Right cardiac atrium (tissue), 5 donors: ENCODE measurements around the gene EPC2. TPM values are rescaled to one million over a fixed set of nuclear protein-coding genes. Genes with fewer than 3 reads are reported as not detected.

Source experiments
- ATAC-seq, 2 donors: fragments of 200-7000 bp; cut with Tn5 transposase; one replicate each; pipeline versions ENCODE4 v1.8.0 to v1.9.1; 2020; ENCODE audit warnings: moderate library complexity in 2 of 2, mild to moderate bottlenecking in 1 of 2
- DNase-seq, 3 donors: peaks; one replicate each; pipeline ENCODE4 v3.0.0-alpha.2; 2020
- H3K27ac ChIP-seq: one replicate; pipeline ENCODE4 v1.5.1; 2013; ENCODE audit warnings: mild to moderate bottlenecking, low read length, control low read depth, moderate library complexity
- H3K27me3 ChIP-seq: one replicate; pipeline ENCODE4 v1.6.1; 2013; ENCODE audit not compliant: control insufficient read depth, insufficient read depth
- H3K4me1 ChIP-seq: one replicate; pipeline ENCODE4 v1.6.1; 2013; ENCODE audit warnings: low read length; ENCODE audit not compliant: control insufficient read depth, insufficient read depth
- H3K4me3 ChIP-seq: one replicate; pipeline ENCODE4 v1.5.1; 2013; ENCODE audit warnings: low read length, control low read depth
- H3K9me3 ChIP-seq: one replicate; pipeline ENCODE4 v1.6.1; 2013; ENCODE audit warnings: low read length; ENCODE audit not compliant: control insufficient read depth
- WGBS: extraction: QIAGEN DNeasy Blood & Tissue Kit; methylation state at CpG from one replicate; pipeline ENCODE4 v1.1.7; 2013; 5-methylcytosine and 5-hydroxymethylcytosine counted together
- intact Hi-C, 4 donors: fragments of 100-400 bp; cut with DNase I; formaldehyde crosslinking; loops; one replicate each; pipeline versions ENCODE4 v1.11.0 to v1.14.0; 2022 to 2023
- polyA plus RNA-seq: library from polyadenylated mRNA; stranded (reverse); fragments of 200-250 nt; gene quantifications from one replicate; pipeline ENCODE4 v1.2.3, GENCODE V29; 2013
- total RNA-seq, 4 donors: library from RNA; stranded (reverse); fragmentation: NEBNext Ultra II Directional; extraction: Animal tissue kit (Norgen Biotek cat#: 25700); gene quantifications; one replicate each; pipeline ENCODE4 v1.2.1, GENCODE V29; 2021
- donor health status: healthy with polysubstance abuse.
- donor health status: DM: no; HTN: yes; CAD: no.
- donor health status: DM: no; HTN: no; CAD: no.
- donor health status: DM: no; HTN: yes; CAD: no; lungs with severe emphysema.
- donor health status: DM: yes; HTN: yes; CAD: no.

Gene EPC2
- total and polyA plus RNA-seq, 5 donors: 9.9 to 27.8 (median 25.9) TPM

DNA sequence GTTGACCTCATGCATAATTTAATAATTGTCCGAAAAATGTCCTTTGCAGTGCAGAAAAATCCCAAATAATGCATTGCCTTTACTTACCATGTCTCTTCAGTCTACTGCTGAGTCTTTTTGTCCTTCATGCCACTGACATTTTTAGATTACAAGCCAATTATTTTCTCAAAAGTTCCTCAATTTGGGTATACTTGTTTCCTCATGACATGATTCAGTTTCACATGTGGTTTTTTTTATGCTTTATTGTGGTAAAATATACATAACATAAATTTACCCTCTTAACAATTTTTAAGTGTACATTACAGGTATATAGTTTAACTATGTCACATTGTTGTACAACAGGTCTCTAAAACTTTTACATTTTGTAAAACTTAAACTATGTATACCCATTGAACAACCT lies 81.0 kb downstream of the EPC2 start:
- Histone ChIP-seq H3K27ac (no peak overlapping the region), H3K9me3 (no peaks in the 10 kb centered on the region), H3K4me3 (no peak overlapping the region), H3K27me3 (no peaks in the 10 kb centered on the region), H3K4me1 (peaks cover 3% of the 10 kb centered on the region)
- no peak for DNase-seq
- WGBS: 89% methylated on average over 1 of the region's 1 CpG
- intact Hi-C loops: no loop called here
- ATAC-seq: no peak

- Histone ChIP-seq H3K4me1 (peaks cover 2% of the 10 kb centered on the region), H3K27me3 (no peaks in the 10 kb centered on the region), H3K9me3 (no peaks in the 10 kb centered on the region), H3K4me3 (no peak overlapping the region), H3K27ac (no peak overlapping the region)
- ATAC-seq: no peak
- 95% methylated on average over 3 of the region's 3 CpGs for WGBS
- intact Hi-C loops: no loop called here
- DNase-seq: no peak
These were observed 81.7 kb downstream of the EPC2 start for GRCh38 chr2:148726228-148726627.

GRCh38 chr2:148730085-148730484 lies 85.5 kb downstream of the EPC2 start:
- ATAC-seq (no peak), DNase-seq (no peak)
- intact Hi-C loops: no loop called here
- Histone ChIP-seq H3K4me1 (no peaks in the 10 kb centered on the region), H3K27me3 (no peaks in the 10 kb centered on the region), H3K27ac (no peak overlapping the region), H3K4me3 (no peak overlapping the region), H3K9me3 (no peaks in the 10 kb centered on the region)

DNA sequence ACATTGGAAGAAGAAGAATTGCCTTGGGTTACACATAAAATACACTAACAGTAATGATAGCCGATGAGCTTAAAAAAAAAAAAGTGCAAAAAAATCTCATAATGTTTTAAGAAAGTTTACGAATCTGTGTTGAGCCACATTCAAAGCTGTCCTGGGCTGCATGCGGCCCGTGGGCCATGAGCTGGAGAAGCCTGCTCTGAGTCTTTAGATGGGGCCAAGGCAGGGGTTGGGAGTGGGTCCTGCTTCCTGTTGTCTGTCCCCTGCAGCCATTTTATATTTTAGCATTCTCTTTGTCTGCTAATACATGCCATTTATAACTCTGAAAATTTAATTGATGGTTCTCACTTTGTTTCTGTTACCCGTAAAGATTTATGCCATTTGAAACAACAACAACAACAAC lies 93.2 kb downstream of the EPC2 start:
- no peak overlapping the region for H3K4me3 ChIP-seq
- no peak for DNase-seq
- H3K27me3 ChIP-seq: no peaks in the 10 kb centered on the region
- 95% methylated on average over 5 of the region's 5 CpGs for WGBS
- intact Hi-C loops: no loop called here
- H3K27ac ChIP-seq: no peak overlapping the region
- ATAC-seq: no peak
- peaks cover 6% of the 10 kb centered on the region for H3K4me1 ChIP-seq
- H3K9me3 ChIP-seq: no peaks in the 10 kb centered on the region

GRCh38 chr2:148739454-148740105 lies 95.0 kb downstream of the EPC2 start:
- no peak for DNase-seq
- no peak overlapping the region for H3K27ac ChIP-seq
- peaks cover 6% of the 10 kb centered on the region for H3K4me1 ChIP-seq
- no peaks in the 10 kb centered on the region for H3K27me3 ChIP-seq
- H3K4me3 ChIP-seq: no peak overlapping the region
- intact Hi-C loops: no loop called here
- WGBS: 84% methylated on average over 2 of the region's 2 CpGs
- no peaks in the 10 kb centered on the region for H3K9me3 ChIP-seq
- no peak for ATAC-seq

- Histone ChIP-seq H3K27ac (no peak overlapping the region), H3K9me3 (no peaks in the 10 kb centered on the region), H3K4me1 (peaks cover 4% of the 10 kb centered on the region), H3K27me3 (no peaks in the 10 kb centered on the region), H3K4me3 (no peak overlapping the region)
- ATAC-seq (no peak), DNase-seq (no peak)
- 98% methylated on average over 4 of the region's 4 CpGs for WGBS
- intact Hi-C loops: no loop called here
These were observed 97.8 kb downstream of the EPC2 start for GRCh38 chr2:148742373-148742772.

- ATAC-seq (no peak), DNase-seq (no peak)
- Histone ChIP-seq H3K4me1 (peaks cover 4% of the 10 kb centered on the region), H3K4me3 (no peak overlapping the region), H3K27me3 (no peaks in the 10 kb centered on the region), H3K9me3 (no peaks in the 10 kb centered on the region), H3K27ac (no peak overlapping the region)
- intact Hi-C loops: no loop called here
- WGBS: 93% methylated on average over 3 of the region's 3 CpGs
These were observed 100.8 kb downstream of the EPC2 start for GRCh38 chr2:148745151-148745851.

DNA sequence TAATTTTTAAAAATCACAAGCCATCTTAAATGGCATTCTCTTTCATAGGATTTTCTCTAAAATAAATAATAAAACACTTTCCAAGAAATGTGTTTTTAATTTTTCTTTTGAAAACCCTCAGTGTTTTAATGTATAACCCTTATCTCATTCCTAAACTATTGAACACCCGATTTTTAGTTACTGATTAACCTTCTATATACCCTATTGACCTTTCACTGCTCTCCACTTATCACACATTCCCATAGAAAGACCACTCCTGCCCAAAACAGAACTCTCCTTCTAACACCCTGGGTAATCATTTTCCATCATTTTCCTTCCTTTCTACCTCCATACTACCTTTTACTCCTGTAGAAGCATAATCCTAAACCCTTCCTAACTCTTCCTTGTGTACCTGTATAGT lies 102.4 kb downstream of the EPC2 start:
- WGBS: 42% methylated on average over 1 of the region's 1 CpG

DNA sequence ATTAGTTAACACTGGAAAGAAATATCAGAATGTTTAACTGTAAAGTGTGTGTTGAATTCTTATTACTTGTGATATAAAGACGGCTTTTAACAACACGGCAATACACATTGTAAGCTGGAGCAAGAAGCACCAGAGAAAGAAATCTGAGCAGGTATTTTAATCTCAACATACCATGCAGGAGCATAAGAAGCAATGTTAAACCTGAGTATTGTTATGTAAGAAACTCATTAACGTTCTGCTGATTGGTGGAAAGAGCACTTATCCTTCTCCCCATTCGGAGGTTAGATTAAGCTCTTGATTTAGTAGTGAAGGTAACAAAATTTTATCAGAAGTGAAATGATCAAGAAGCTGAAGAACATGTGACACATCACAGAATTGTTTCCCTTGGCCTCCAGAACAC lies 107.4 kb downstream of the EPC2 start:
- no peak for DNase-seq
- Histone ChIP-seq H3K4me1 (peaks cover 2% of the 10 kb centered on the region), H3K27me3 (no peaks in the 10 kb centered on the region), H3K27ac (no peak overlapping the region), H3K9me3 (no peaks in the 10 kb centered on the region), H3K4me3 (no peak overlapping the region)
- ATAC-seq: no peak
- intact Hi-C loops: no loop called here
- 85% methylated on average over 4 of the region's 4 CpGs for WGBS

More for the DNA sequence above, 102.4 kb downstream of the EPC2 start:
- no peaks in the 10 kb centered on the region for H3K27me3 ChIP-seq
- ATAC-seq: no peak
- H3K9me3 ChIP-seq: no peaks in the 10 kb centered on the region
- no peak overlapping the region for H3K27ac ChIP-seq
- DNase-seq: no peak
- no peak overlapping the region for H3K4me3 ChIP-seq
- intact Hi-C loops: no loop called here
- peaks cover 4% of the 10 kb centered on the region for H3K4me1 ChIP-seq

DNA sequence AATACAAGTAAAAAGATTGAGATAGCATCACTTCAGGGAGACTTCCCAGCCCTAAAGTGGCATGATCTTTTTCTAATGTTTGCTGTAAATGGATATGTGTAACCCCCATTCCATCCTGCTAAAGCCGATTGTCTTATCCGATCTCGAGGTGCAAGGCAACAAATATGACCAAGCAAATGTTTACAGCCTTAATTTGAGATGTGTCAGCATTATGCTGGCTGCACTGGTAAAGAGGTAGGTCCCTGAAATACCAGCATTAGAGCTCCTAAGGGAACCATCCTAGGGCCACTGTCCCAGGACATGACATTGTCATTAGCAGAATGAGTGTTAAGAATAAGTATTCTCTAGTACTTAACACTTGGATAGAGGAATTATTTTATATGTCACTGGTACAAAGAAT lies 108.4 kb downstream of the EPC2 start:
- WGBS: 98% methylated on average over 3 of the region's 3 CpGs

DNA sequence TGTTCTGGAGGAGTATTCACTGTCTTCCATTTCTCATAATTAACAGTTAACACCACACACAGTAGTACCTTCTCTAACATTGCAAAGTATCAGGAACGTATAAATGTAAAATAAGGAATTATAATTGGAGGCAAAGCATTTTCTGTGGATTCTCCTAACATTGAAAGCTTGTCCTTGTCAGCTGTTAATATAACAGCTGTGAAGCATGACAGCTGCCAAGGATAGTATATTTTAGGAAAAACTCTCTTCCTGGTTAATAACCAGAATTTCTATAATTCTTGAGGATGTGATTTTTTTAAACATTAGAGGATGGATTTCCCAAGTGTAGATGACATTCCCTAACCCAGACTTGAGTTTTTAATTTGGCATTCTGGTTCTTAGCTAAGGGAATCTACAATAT lies 110.3 kb downstream of the EPC2 start:
- no peak for DNase-seq
- intact Hi-C loops: no loop called here
- Histone ChIP-seq H3K27ac (no peak overlapping the region), H3K4me3 (no peak overlapping the region), H3K4me1 (no peaks in the 10 kb centered on the region), H3K27me3 (no peaks in the 10 kb centered on the region), H3K9me3 (no peaks in the 10 kb centered on the region)
- ATAC-seq: no peak
- 61% methylated on average over 1 of the region's 1 CpG for WGBS

More for the DNA sequence above, 108.4 kb downstream of the EPC2 start:
- Histone ChIP-seq H3K4me3 (no peak overlapping the region), H3K27ac (no peak overlapping the region), H3K27me3 (no peaks in the 10 kb centered on the region), H3K9me3 (no peaks in the 10 kb centered on the region), H3K4me1 (no peaks in the 10 kb centered on the region)
- intact Hi-C loops: no loop called here
- DNase-seq (no peak), ATAC-seq (no peak)
